Measurements from ENCODE around the gene UGT2B17. TPM values are rescaled to one million over a fixed set of nuclear protein-coding genes. Genes with fewer than 3 reads are reported as not detected.
"Not testable (repeated sequence)": the region's sequence is repeated elsewhere in the genome, so short reads cannot be mapped to it uniquely, and the experiment has no call there.

UGT2B17 gene
- total and polyA plus RNA-seq, 9 donors, result 0.15 to 0.26 (median 0.22) TPM; not detected in 5

DNA sequence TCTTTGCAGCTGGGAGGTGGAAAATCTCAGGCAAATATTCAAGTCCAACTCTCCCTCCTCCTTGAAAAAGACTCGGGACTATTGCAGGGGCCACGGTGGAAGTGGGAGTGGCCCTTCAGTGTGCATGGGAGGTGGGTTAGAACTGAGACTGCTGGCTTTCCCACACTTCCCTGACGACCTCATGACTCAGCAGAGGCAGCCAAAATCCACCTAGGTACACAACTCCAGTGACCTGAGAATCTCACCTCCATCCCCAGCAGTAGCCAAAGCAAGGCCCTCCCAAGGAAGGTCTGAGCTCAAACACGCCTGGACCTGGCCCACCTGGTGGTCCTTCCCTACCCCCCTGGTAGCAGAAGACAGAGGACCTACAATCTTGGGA is 6.2 kb upstream of the UGT2B17 start:
- intact Hi-C loops (cut with DNase I), result no loop called here
- no peaks in the 10 kb centered on the region for H3K9me3 ChIP-seq
- no peak for DNase-seq
- H3K4me3 ChIP-seq, result no peak overlapping the region
- 67 to 81% methylated on average over 4 of the region's 4 CpGs; no CpG with 5 or more reads in 1 of the 3 donors for WGBS, 3 donors
- H3K36me3 ChIP-seq, result no peaks in the 10 kb centered on the region
- no peaks in the 10 kb centered on the region for H3K4me1 ChIP-seq (ENCODE audit: insufficient read depth)
- H3K27ac ChIP-seq, result no peak overlapping the region
- TF ChIP-seq, protein P1, sequence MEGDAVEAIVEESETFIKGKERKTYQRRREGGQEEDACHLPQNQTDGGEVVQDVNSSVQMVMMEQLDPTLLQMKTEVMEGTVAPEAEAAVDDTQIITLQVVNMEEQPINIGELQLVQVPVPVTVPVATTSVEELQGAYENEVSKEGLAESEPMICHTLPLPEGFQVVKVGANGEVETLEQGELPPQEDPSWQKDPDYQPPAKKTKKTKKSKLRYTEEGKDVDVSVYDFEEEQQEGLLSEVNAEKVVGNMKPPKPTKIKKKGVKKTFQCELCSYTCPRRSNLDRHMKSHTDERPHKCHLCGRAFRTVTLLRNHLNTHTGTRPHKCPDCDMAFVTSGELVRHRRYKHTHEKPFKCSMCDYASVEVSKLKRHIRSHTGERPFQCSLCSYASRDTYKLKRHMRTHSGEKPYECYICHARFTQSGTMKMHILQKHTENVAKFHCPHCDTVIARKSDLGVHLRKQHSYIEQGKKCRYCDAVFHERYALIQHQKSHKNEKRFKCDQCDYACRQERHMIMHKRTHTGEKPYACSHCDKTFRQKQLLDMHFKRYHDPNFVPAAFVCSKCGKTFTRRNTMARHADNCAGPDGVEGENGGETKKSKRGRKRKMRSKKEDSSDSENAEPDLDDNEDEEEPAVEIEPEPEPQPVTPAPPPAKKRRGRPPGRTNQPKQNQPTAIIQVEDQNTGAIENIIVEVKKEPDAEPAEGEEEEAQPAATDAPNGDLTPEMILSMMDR (IDR thresholded peaks at IDR 0.05), result no peak
- no peak for TF ChIP-seq POLR2A (IDR thresholded peaks at IDR 0.05)
- TF ChIP-seq EP300 (IDR thresholded peaks at IDR 0.05), result no peak
- H3K27me3 ChIP-seq, result no peaks in the 10 kb centered on the region

DNA sequence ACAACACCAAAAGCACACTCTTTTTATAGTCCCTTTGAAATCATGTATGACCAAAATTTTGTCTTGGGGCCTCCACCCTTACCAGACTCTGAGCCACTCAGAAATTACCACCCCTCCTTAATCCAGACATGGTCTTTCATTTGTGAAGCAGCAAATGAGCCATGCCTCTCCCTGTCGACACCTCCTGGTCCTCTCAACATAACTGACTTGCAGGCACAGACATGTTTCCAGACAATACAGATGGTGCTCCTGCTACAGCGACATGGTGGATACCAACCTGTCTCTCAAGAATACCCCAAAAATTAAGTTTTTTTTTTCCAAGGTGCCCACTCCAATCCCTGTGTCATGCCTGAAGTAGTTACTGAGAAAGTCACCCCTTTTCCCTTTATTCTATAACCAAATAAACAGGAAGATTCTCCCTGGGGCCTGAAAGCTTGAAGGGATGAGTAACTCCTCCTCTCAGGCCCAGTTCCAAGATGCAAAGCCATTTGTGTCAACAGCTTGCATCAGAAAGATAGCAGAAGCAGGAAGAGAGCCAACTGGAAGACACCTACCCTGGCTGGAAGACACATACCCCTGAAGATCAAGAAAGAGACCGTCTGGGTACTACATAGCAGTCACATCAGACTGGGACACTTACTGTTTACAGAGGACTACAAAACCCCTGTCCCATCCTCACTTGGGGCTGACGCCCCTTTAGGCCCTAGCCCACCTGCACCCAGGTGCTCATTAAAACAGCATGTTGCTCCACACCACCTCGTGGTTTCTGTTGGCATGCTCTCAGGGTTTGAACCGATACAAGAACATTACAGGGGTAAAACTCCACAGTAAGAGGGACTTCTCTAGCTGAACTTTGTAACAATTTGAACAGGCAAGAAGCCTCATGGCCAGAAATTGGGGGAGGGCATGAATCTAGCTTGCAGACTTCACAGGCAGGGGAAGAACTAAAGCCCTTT is 5.5 kb upstream of the UGT2B17 start:
- no peak for DNase-seq
- Histone ChIP-seq H3K9me3 (no peaks in the 10 kb centered on the region), H3K4me1 (ENCODE audit: insufficient read depth) (no peaks in the 10 kb centered on the region), H3K27ac (no peak overlapping the region), H3K36me3 (no peaks in the 10 kb centered on the region), H3K27me3 (no peaks in the 10 kb centered on the region), H3K4me3 (no peak overlapping the region)
- intact Hi-C loops (cut with DNase I), result no loop called here
- WGBS, 3 donors, result 73 to 77% methylated on average over 6 of the region's 6 CpGs; no CpG with 5 or more reads in 1 of the 3 donors
- TF ChIP-seq EP300 (IDR thresholded peaks at IDR 0.05), result no peak
- TF ChIP-seq, protein P1 (IDR thresholded peaks at IDR 0.05), result no peak
- no peak for TF ChIP-seq POLR2A (IDR thresholded peaks at IDR 0.05)

DNA sequence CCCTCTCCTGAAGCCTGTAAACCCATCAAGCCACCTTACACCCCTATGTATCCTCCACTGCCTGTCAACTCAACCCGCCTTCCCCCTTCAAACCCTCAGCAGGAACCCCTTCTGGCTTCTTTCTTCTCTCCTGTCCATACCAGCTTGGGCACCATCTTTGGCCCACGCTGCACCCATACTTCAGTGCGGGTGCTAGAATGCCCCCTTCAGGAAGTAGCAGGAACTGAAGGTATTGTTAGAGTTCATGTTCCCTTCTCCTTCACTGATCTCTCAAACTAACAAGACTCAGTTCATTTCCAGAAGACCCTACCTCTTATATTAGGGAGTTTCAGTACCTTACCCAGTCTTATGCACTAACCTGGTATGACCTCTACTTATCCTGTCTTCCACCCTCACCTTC is 1.5 kb upstream of the UGT2B17 start:
- Histone ChIP-seq H3K4me1 (ENCODE audit: insufficient read depth) (no peaks in the 10 kb centered on the region), H3K9me3 (no peaks in the 10 kb centered on the region), H3K27ac (no peak overlapping the region), H3K36me3 (no peaks in the 10 kb centered on the region), H3K27me3 (no peaks in the 10 kb centered on the region), H3K4me3 (no peak overlapping the region)
- 88 to 94% methylated on average over 3 of the region's 3 CpGs; no CpG with 5 or more reads in 1 of the 3 donors for WGBS, 3 donors
- DNase-seq, result no peak
- TF ChIP-seq EP300 (IDR thresholded peaks at IDR 0.05), result no peak
- TF ChIP-seq, protein P1 (IDR thresholded peaks at IDR 0.05), result no peak
- TF ChIP-seq POLR2A (IDR thresholded peaks at IDR 0.05), result no peak
- intact Hi-C loops (cut with DNase I), result no loop called here

DNA sequence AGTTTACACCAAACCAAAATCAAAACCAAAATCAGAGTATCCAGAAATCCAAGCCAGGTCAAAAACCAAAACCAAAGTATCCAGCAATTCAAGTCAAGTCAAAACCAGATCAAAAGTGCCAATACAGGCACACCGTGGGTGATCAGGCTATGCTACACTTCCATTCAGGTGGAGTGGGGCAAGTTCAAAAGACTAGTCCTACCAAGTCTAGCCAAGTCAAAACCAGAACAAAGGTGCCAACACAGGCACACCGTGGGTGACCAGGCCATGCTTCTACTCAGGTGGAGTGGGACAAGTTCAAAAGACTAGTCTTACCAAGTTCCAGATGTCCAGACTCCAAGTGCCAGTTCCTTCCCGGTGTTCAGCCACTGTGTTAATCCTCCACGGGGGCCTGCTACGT is 486 bp downstream of the UGT2B17 start:
- H3K27ac ChIP-seq; H3K9me3 ChIP-seq; H3K4me3 ChIP-seq; H3K4me1 ChIP-seq (ENCODE audit: insufficient read depth); H3K27me3 ChIP-seq; H3K36me3 ChIP-seq; intact Hi-C loops (cut with DNase I); DNase-seq: not testable (repeated sequence)
- 83 to 92% methylated on average over 3 to 5 of the region's 5 CpGs; no CpG with 5 or more reads in 1 of the 3 donors for WGBS, 3 donors

DNA sequence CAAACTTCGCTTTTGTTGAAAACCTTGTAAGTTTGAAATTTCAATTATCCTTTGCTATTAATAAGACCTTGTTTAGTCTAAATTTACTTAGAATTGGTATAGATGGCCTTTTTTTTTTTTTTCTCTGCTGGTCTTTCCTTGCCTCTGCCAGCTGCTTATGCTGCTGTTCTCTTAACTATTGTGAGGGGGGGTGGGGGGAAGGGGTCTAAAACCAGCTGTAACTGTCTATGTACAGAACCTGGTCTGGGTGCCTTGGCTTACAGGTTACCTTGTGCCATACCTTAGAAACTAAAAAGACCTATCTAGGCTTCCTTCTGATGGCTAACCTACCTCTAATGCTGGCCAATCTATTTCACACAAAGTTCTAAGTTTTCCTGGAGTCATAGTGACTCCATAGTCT is 1.0 kb downstream of the UGT2B17 start:
- intact Hi-C loops (cut with DNase I), result no loop called here
- WGBS, 3 donors, result 89 to 100% methylated on average over 1 of the region's 1 CpG; no CpG with 5 or more reads in 1 of the 3 donors

More for the DNA sequence above, 1.0 kb downstream of the UGT2B17 start:
- no peaks in the 10 kb centered on the region for H3K4me1 ChIP-seq (ENCODE audit: insufficient read depth)
- H3K27me3 ChIP-seq, result no peaks in the 10 kb centered on the region
- H3K36me3 ChIP-seq, result no peaks in the 10 kb centered on the region
- H3K9me3 ChIP-seq, result no peaks in the 10 kb centered on the region
- TF ChIP-seq, protein P1 (IDR thresholded peaks at IDR 0.05), result no peak
- TF ChIP-seq POLR2A (IDR thresholded peaks at IDR 0.05), result no peak
- TF ChIP-seq EP300 (IDR thresholded peaks at IDR 0.05), result no peak
- no peak overlapping the region for H3K27ac ChIP-seq
- no peak overlapping the region for H3K4me3 ChIP-seq
- no peak for DNase-seq
